Ishikawa (cell line): ENCODE data around the gene GNAL.

Experiments used
- CEBPB ChIP-seq: IDR thresholded peaks from 2 replicates; pipeline ENCODE4 v1.6.1; 2012
- EP300 ChIP-seq: IDR thresholded peaks from 2 replicates; pipeline ENCODE4 v1.6.1; 2012; ENCODE audit warnings: borderline replicate concordance
- MAX ChIP-seq: IDR thresholded peaks from 2 replicates; pipeline ENCODE4 v1.6.1; 2012
- NFIC ChIP-seq: IDR thresholded peaks from 2 replicates; pipeline ENCODE4 v1.6.1; 2012
- RAD21 ChIP-seq: IDR thresholded peaks from 2 replicates; pipeline ENCODE4 v1.6.1; 2012; ENCODE audit warnings: low read depth
- REST ChIP-seq: IDR thresholded peaks from 2 replicates; pipeline ENCODE4 v1.6.1; 2012; ENCODE audit warnings: low read depth, mild to moderate bottlenecking
- TAF1 ChIP-seq: IDR thresholded peaks from 2 replicates; pipeline ENCODE4 v1.6.1; 2012; ENCODE audit warnings: low read depth, mild to moderate bottlenecking
- YY1 ChIP-seq: IDR thresholded peaks from 2 replicates; pipeline ENCODE4 v1.6.1; 2012; ENCODE audit warnings: low read depth
- ZBTB7A ChIP-seq: IDR thresholded peaks from 2 replicates; pipeline ENCODE4 v1.6.1; 2012; ENCODE audit warnings: low read depth

GRCh38 chr18:11780042-11780441, 91.0 kb downstream of the GNAL start:
- TF ChIP-seq CEBPB (no peak), ZBTB7A (no peak), REST (no peak), RAD21 (no peak), TAF1 (no peak), NFIC (no peak), MAX (no peak), YY1 (no peak), EP300 (no peak)
